ENCODE measurements around the gene FEZ2. TPM values are rescaled to one million over a fixed set of nuclear protein-coding genes. Genes with fewer than 3 reads are reported as not detected.

Gene FEZ2
- total RNA-seq, 2 donors from 2014 or later, result 12.7 to 19.1 TPM

DNA sequence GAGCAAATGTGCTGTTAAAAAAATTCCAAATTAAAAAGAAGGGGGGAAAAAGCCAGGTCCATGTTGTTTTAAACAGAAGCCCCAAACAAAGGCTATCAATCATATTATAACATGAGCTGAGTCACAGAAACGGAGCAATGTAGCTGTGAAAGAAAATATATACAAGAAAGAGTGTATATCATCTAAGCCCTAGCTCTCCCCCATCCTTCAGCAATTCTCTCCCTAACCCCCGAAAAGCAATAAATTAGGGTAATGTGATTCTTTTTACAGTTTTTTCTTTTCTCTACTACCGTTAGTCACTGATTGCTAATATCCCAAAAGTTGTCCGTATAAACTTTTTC lies 25.3 kb downstream of the FEZ2 start:
- 66 to 76% methylated on average over 4 of the region's 4 CpGs for WGBS, 2 donors
- peaks cover 0 to 3% of the 10 kb centered on the region in 2 donors for H3K36me3 ChIP-seq (replicated peaks in 1 of 2; ENCODE audit: insufficient read depth in 1 of 2, low read depth in 2 of 2)
- intact Hi-C loops (cut with DNase I), result no loop called here
- no peaks in the 10 kb centered on the region for H3K9me3 ChIP-seq
- DNase-seq (no peak), ATAC-seq (no peak)
- TF ChIP-seq POLR2A (IDR thresholded peaks at IDR 0.05), result no peak
- TF ChIP-seq, protein P1, sequence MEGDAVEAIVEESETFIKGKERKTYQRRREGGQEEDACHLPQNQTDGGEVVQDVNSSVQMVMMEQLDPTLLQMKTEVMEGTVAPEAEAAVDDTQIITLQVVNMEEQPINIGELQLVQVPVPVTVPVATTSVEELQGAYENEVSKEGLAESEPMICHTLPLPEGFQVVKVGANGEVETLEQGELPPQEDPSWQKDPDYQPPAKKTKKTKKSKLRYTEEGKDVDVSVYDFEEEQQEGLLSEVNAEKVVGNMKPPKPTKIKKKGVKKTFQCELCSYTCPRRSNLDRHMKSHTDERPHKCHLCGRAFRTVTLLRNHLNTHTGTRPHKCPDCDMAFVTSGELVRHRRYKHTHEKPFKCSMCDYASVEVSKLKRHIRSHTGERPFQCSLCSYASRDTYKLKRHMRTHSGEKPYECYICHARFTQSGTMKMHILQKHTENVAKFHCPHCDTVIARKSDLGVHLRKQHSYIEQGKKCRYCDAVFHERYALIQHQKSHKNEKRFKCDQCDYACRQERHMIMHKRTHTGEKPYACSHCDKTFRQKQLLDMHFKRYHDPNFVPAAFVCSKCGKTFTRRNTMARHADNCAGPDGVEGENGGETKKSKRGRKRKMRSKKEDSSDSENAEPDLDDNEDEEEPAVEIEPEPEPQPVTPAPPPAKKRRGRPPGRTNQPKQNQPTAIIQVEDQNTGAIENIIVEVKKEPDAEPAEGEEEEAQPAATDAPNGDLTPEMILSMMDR (IDR thresholded peaks at IDR 0.05), result no peak
- H3K27me3 ChIP-seq, result no peaks in the 10 kb centered on the region
- no peak overlapping the region for H3K27ac ChIP-seq
- no peak overlapping the region for H3K4me3 ChIP-seq
- peaks cover 14% of the 10 kb centered on the region for H3K4me1 ChIP-seq

DNA sequence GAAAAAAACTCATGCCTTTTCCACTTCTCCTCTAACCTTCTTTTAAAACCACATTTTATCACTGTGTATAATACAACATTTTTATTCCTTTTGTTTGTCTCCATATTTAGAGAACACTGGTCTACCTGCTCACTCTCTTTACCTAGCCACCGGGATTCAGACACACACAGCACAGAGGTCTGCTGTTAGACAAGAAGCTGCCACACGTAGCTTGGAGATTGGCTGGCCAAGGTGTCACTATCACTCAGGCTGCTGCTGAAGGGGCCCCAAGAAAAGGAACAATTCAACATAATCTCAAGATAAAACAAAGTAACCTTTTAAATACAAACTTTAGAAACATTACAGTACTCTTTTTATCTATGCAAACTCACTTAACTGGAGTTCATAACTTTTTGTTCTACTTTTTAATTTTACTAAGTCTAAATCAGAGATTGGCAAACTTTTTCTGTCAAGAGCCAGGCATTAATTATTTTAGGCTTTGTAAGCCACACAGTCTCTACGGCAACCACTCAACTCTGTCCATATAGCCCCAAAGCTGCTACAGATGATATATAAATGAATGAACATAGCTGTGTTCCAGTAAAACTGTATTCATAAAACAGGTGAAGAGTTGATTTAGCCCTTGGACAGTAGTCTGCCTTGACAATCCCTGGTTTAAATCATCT lies 25.8 kb downstream of the FEZ2 start:
- Histone ChIP-seq H3K4me3 (no peak overlapping the region), H3K4me1 (peaks cover 14% of the 10 kb centered on the region), H3K36me3 (replicated peaks in 1 of 2; ENCODE audit: insufficient read depth in 1 of 2, low read depth in 2 of 2) (no peaks in the 10 kb centered on the region), H3K27ac (no peak overlapping the region), H3K27me3 (no peaks in the 10 kb centered on the region), H3K9me3 (no peaks in the 10 kb centered on the region)
- DNase-seq, result no peak
- intact Hi-C loops (cut with DNase I), result no loop called here
- no peak for TF ChIP-seq POLR2A (IDR thresholded peaks at IDR 0.05)
- TF ChIP-seq, protein P1 (IDR thresholded peaks at IDR 0.05), result no peak
- 53 to 74% methylated on average over 3 of the region's 3 CpGs for WGBS, 2 donors
- no peak for ATAC-seq

DNA sequence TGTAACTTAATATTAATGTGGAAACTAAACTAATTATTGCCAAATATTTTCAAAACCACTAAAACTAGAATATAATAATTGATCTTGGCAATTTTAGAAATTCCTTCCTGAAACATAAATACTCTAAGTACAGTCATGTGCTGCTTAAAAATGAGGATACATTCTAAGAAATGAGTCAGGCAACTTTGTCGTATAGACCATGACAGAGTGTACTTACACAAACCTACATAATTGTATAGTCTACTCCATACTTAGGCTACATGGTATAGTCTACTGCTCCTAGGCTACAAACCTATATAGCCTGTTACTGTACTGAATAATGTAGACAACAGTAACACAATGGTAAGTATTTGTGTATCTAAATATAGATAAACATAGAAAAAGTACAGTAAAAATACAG lies 27.6 kb downstream of the FEZ2 start:
- H3K4me3 ChIP-seq, result no peak overlapping the region
- WGBS, 2 donors, result 76 to 82% methylated on average over 1 of the region's 1 CpG
- H3K4me1 ChIP-seq, result peaks cover 14% of the 10 kb centered on the region
- DNase-seq, result no peak
- H3K27ac ChIP-seq, result no peak overlapping the region
- TF ChIP-seq POLR2A (IDR thresholded peaks at IDR 0.05), result no peak
- TF ChIP-seq, protein P1 (IDR thresholded peaks at IDR 0.05), result no peak
- intact Hi-C loops (cut with DNase I), result no loop called here
- no peaks in the 10 kb centered on the region for H3K27me3 ChIP-seq
- no peaks in the 10 kb centered on the region for H3K36me3 ChIP-seq (replicated peaks in 1 of 2; ENCODE audit: insufficient read depth in 1 of 2, low read depth in 2 of 2)
- H3K9me3 ChIP-seq, result no peaks in the 10 kb centered on the region
- ATAC-seq, result no peak

GRCh38 chr2:36569267-36569856 lies 28.6 kb downstream of the FEZ2 start:
- peaks cover 14% of the 10 kb centered on the region for H3K4me1 ChIP-seq
- ATAC-seq (no peak), DNase-seq (no peak)
- H3K36me3 ChIP-seq (replicated peaks in 1 of 2; ENCODE audit: insufficient read depth in 1 of 2, low read depth in 2 of 2), result no peaks in the 10 kb centered on the region
- H3K27me3 ChIP-seq, result no peaks in the 10 kb centered on the region
- no peak for TF ChIP-seq POLR2A (IDR thresholded peaks at IDR 0.05)
- TF ChIP-seq, protein P1 (IDR thresholded peaks at IDR 0.05), result no peak
- H3K27ac ChIP-seq, result peak overlapping the region in 2 of 4 donors; percentile 33 to 51
- 46 to 66% methylated on average over 3 of the region's 3 CpGs for WGBS, 2 donors
- intact Hi-C loops (cut with DNase I), result no loop called here
- no peak overlapping the region for H3K4me3 ChIP-seq
- no peaks in the 10 kb centered on the region for H3K9me3 ChIP-seq
